GM12878 (cell line): Measurements from ENCODE around the gene SLC22A4.

Source experiments
- RB1 ChIP-seq: fragments of 450-650 bp; formaldehyde crosslinking; IDR thresholded peaks from 2 replicates; pipeline ENCODE4 v1.6.1; 2017; ENCODE audit warnings: mild to moderate bottlenecking, borderline replicate concordance
- ZBED1 ChIP-seq: IDR thresholded peaks from 2 replicates; pipeline ENCODE4 v1.6.1; 2016; ENCODE audit warnings: borderline replicate concordance
- ZZZ3 ChIP-seq: IDR thresholded peaks from 2 replicates; pipeline ENCODE4 v1.6.1; 2011; ENCODE audit warnings: low read depth; ENCODE audit not compliant: control insufficient read depth, insufficient read length

DNA sequence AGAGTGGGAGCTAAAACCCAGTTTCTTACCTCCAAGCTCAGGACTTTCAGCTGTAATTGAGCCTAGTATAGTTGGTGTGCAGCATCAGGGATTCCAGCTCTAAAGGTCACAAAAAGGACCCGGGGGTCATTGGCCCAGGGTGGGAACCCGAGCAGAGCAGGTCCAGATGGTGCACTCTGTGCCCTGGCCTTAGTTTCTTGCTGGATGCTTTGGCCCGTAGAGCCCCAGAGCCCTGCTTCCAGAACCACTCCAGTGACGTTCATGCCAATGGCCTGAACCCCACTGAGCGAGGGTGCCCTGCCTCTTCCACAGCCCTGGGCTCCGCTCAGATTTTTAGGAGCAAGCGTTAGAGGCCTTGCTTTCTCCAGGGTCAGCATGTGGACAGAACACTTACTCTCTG is 83.5 kb downstream of the SLC22A4 start:
- TF ChIP-seq RB1 (no peak), ZBED1 (no peak), ZZZ3 (no peak)
